Astrocyte (in vitro differentiated cells and primary cell): Measurements from ENCODE around the gene CD320. TPM values are rescaled to one million over a fixed set of nuclear protein-coding genes. Genes with fewer than 3 reads are reported as not detected.

ENCODE experiments used
- DNase-seq: peaks from one replicate; pipeline ENCODE4 v3.0.0-alpha.2; 2010; ENCODE audit warnings: low read depth
- FAIRE-seq: peaks from 2 replicates; lab custom pipeline; 2011; peaks lifted over from hg19 to GRCh38; lab: Jason Lieb, UNC
- H2AFZ ChIP-seq: 2 replicates; pipeline ENCODE4 v1.6.0; 2012; ENCODE audit warnings: low read depth, low read length, inconsistent platforms
- H3K27ac ChIP-seq: 2 replicates; pipeline ENCODE4 v1.5.1; 2011; ENCODE audit warnings: low read depth, low read length, inconsistent platforms
- H3K27me3 ChIP-seq: 2 replicates; pipeline ENCODE4 v1.6.0; 2011; ENCODE audit warnings: low read length, inconsistent platforms; ENCODE audit not compliant: insufficient read depth
- H3K36me3 ChIP-seq: 2 replicates; pipeline ENCODE4 v1.5.1; 2011; ENCODE audit warnings: low read length, inconsistent platforms; ENCODE audit not compliant: insufficient read depth
- H3K4me1 ChIP-seq: 2 replicates; pipeline ENCODE4 v1.5.1; 2011; ENCODE audit warnings: low read length, inconsistent platforms; ENCODE audit not compliant: insufficient read depth
- H3K4me2 ChIP-seq: 2 replicates; pipeline ENCODE4 v1.6.0; 2012; ENCODE audit warnings: low read length, inconsistent platforms
- H3K4me3 ChIP-seq: 2 replicates; pipeline ENCODE4 v1.5.1; 2011; ENCODE audit warnings: low read depth, mild to moderate bottlenecking, low read length, inconsistent platforms; ENCODE audit not compliant: insufficient read depth
- H3K79me2 ChIP-seq: 2 replicates; pipeline ENCODE4 v1.6.0; 2012; ENCODE audit warnings: mild to moderate bottlenecking, low read length, inconsistent platforms; ENCODE audit not compliant: insufficient read depth
- H3K9ac ChIP-seq: 2 replicates; pipeline ENCODE4 v1.6.0; 2012; ENCODE audit warnings: mild to moderate bottlenecking, low read length, inconsistent platforms
- H3K9me3 ChIP-seq: 2 replicates; pipeline ENCODE4 v1.5.1; 2012; ENCODE audit warnings: low read depth, mild to moderate bottlenecking, low read length, inconsistent platforms; ENCODE audit not compliant: insufficient read depth
- H4K20me1 ChIP-seq: 2 replicates; pipeline ENCODE4 v1.6.0; 2012; ENCODE audit warnings: low read length, inconsistent platforms; ENCODE audit not compliant: insufficient read depth
- H3K27ac Mint-ChIP-seq: one replicate; pipeline ENCODE4 v1.8.0; 2021; ENCODE audit warnings: mild to moderate bottlenecking, mixed read lengths; ENCODE audit not compliant: unreplicated experiment
- H3K27me3 Mint-ChIP-seq: one replicate; pipeline ENCODE4 v1.8.0; 2021; ENCODE audit warnings: low read depth, mixed read lengths; ENCODE audit not compliant: unreplicated experiment
- H3K36me3 Mint-ChIP-seq: one replicate; pipeline ENCODE4 v1.8.0; 2021; ENCODE audit warnings: low read depth, mixed read lengths; ENCODE audit not compliant: unreplicated experiment
- H3K4me1 Mint-ChIP-seq: one replicate; pipeline ENCODE4 v1.8.0; 2021; ENCODE audit warnings: low read depth, mixed read lengths; ENCODE audit not compliant: unreplicated experiment
- H3K4me3 Mint-ChIP-seq: one replicate; pipeline ENCODE4 v1.8.0; 2021; ENCODE audit warnings: mild to moderate bottlenecking, moderate library complexity, mixed read lengths; ENCODE audit not compliant: unreplicated experiment
- H3K9me3 Mint-ChIP-seq: one replicate; pipeline ENCODE4 v1.8.0; 2021; ENCODE audit warnings: mild to moderate bottlenecking, mixed read lengths; ENCODE audit not compliant: unreplicated experiment
- CTCF ChIP-seq: IDR thresholded peaks from 2 replicates; pipeline ENCODE4 v1.5.1; 2011; ENCODE audit warnings: low read depth, mild to moderate bottlenecking, inconsistent platforms, low read length, moderate library complexity; ENCODE audit not compliant: insufficient read depth
- EZH2 ChIP-seq: IDR thresholded peaks from 2 replicates; pipeline ENCODE4 v1.6.1; 2012; ENCODE audit warnings: mild to moderate bottlenecking, low read length, inconsistent platforms; ENCODE audit not compliant: insufficient read depth
- total RNA-seq: library from RNA; stranded (reverse); gene quantifications from 2 replicates; pipeline ENCODE4 v1.2.1, GENCODE V29; 2021

Gene CD320
- total RNA-seq, 1 donor from 2014 or later: 42.2 TPM

DNA sequence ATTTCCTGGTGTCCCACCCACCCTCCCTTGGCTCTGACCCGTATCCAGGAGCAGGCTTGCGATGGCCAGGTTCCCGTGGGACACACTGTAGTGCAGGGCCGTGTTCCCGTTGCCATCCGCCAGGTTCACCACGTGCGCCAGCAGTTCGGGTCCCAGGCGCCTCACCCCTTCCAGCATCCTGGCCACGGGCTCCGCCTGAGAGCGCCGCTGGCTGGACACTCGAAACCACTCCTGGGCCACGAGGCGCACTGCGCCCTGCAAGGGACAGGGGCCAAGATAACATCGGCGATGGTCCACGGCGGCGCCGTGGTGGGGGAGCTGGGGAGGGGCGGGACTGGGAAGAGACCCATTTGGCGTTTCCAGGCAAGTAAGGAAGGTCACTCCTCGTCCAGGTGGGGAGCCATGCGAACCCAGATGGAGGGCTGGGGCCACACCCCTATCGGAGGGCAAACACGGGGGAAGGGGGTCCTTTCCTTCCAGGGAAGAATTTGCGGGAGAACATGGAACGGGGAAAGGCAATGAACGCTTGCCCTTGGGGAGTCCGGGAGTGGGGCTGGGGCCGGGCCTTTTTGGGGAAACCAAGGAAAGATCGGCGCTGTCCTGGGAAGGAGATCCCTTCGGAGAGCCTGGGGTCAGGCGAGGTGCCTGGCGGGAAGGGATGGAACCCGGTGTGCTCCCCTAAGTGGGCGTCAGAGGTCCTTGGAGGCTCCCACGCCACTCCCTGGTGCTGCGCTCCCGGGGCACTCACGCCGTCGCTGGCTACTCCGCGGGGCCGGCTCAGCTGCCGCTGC lies 25.0 kb upstream of the CD320 start:
- no peak for FAIRE-seq
- Mint-ChIP-seq H3K9me3 (peaks cover 1% of the 10 kb centered on the region), H3K4me1 (no peaks in the 10 kb centered on the region), H3K4me3 (no peak overlapping the region), H3K36me3 (no peaks in the 10 kb centered on the region), H3K27me3 (peaks cover 42% of the 10 kb centered on the region), H3K27ac (no peak overlapping the region)
- no peak for DNase-seq
- no peaks in the 10 kb centered on the region for H3K9me3 ChIP-seq
- peaks cover 24% of the 10 kb centered on the region for H3K27me3 ChIP-seq
- no peak overlapping the region for H3K4me3 ChIP-seq
- H3K79me2 ChIP-seq: no peaks in the 10 kb centered on the region
- no peaks in the 10 kb centered on the region for H3K36me3 ChIP-seq
- H3K4me1 ChIP-seq: no peaks in the 10 kb centered on the region
- H3K27ac ChIP-seq: no peak overlapping the region
- H2AFZ ChIP-seq: no peak overlapping the region
- peaks cover 3% of the 10 kb centered on the region for H4K20me1 ChIP-seq
- TF ChIP-seq CTCF (no peak), EZH2 (no peak)
- H3K9ac ChIP-seq: no peak overlapping the region
- H3K4me2 ChIP-seq: no peak overlapping the region

- DNase-seq (no peak), FAIRE-seq (no peak)
- Histone ChIP-seq H3K9ac (no peak overlapping the region), H3K4me2 (no peak overlapping the region), H3K27me3 (peaks cover 24% of the 10 kb centered on the region), H3K36me3 (no peaks in the 10 kb centered on the region), H3K27ac (no peak overlapping the region), H3K4me3 (no peak overlapping the region), H2AFZ (no peak overlapping the region), H3K79me2 (no peaks in the 10 kb centered on the region), H4K20me1 (peaks cover 3% of the 10 kb centered on the region), H3K4me1 (no peaks in the 10 kb centered on the region), H3K9me3 (peaks cover 5% of the 10 kb centered on the region)
- peaks cover 33% of the 10 kb centered on the region for H3K27me3 Mint-ChIP-seq
- no peak overlapping the region for H3K27ac Mint-ChIP-seq
- H3K36me3 Mint-ChIP-seq: peaks cover 4% of the 10 kb centered on the region
- TF ChIP-seq CTCF: no peak
- TF ChIP-seq EZH2: no peak
- H3K4me1 Mint-ChIP-seq: no peaks in the 10 kb centered on the region
- H3K4me3 Mint-ChIP-seq: no peak overlapping the region
- H3K9me3 Mint-ChIP-seq: peaks cover 7% of the 10 kb centered on the region
Measured at GRCh38 chr19:8331263-8331845, 23.2 kb upstream of the CD320 start.

GRCh38 chr19:8329996-8330395 lies 21.8 kb upstream of the CD320 start:
- no peaks in the 10 kb centered on the region for H3K4me1 ChIP-seq
- H3K36me3 ChIP-seq: no peaks in the 10 kb centered on the region
- H3K9me3 ChIP-seq: peaks cover 5% of the 10 kb centered on the region
- no peak overlapping the region for H3K27ac ChIP-seq
- H3K36me3 Mint-ChIP-seq: peaks cover 6% of the 10 kb centered on the region
- no peak overlapping the region for H3K4me3 ChIP-seq
- FAIRE-seq (no peak), DNase-seq (no peak)
- no peak for TF ChIP-seq EZH2
- TF ChIP-seq CTCF: no peak
- no peak overlapping the region for H3K4me3 Mint-ChIP-seq
- no peak overlapping the region for H2AFZ ChIP-seq
- no peaks in the 10 kb centered on the region for H3K79me2 ChIP-seq
- no peak overlapping the region for H3K9ac ChIP-seq
- H3K4me1 Mint-ChIP-seq: no peaks in the 10 kb centered on the region
- H3K9me3 Mint-ChIP-seq: peaks cover 7% of the 10 kb centered on the region
- peaks cover 18% of the 10 kb centered on the region for H3K27me3 ChIP-seq
- peaks cover 3% of the 10 kb centered on the region for H4K20me1 ChIP-seq
- H3K27ac Mint-ChIP-seq: no peak overlapping the region
- H3K4me2 ChIP-seq: no peak overlapping the region
- H3K27me3 Mint-ChIP-seq: peaks cover 27% of the 10 kb centered on the region
